K562 (cell line): ENCODE data around the gene TAAR8. TPM values are rescaled to one million over a fixed set of nuclear protein-coding genes. Genes with fewer than 3 reads are reported as not detected.

Experiments
- ATAC-seq: fragments of 200-7000 bp; cut with Tn5 transposase; 3 replicates; pipeline ENCODE4 v1.9.1; 2020; ENCODE audit warnings: moderate library complexity
- BruUV-seq: library from RNA; stranded (reverse); fragments of 400-500 nt; replicated peaks from 2 replicates; lab custom pipeline; 2021; lab: Mats Ljungman, UMichigan
- CTCF ChIA-PET: fragments of 300-600 bp; formaldehyde crosslinking; extraction: SDS; loops from one replicate; lab custom pipeline; 2021; ENCODE audit warnings: low intra/inter-chr PET ratio; lab: Yijun Ruan, JAX
- POLR2A ChIA-PET: fragments of 300-600, 350-650 bp; sonication (Branson Sonifier 250); formaldehyde crosslinking; extraction: SDS; loops from one replicate; lab custom pipeline; 2021; ENCODE audit warnings: antibody characterized with exemption, inconsistent platforms; lab: Yijun Ruan, JAX
- DNase-seq, 4 experiments: peaks; one replicate each; pipeline versions ENCODE4 v3.0.0 to v3.0.0-alpha.2; 2011 to 2018; ENCODE audit warnings: low spot score in 3 of 4, mixed read lengths in 3 of 4; ENCODE audit errors: extremely low read depth in 1 of 4
- FAIRE-seq: peaks from 2 replicates; lab custom pipeline; 2011; peaks lifted over from hg19 to GRCh38; lab: Jason Lieb, UNC
- H2AFZ ChIP-seq: 2 replicates; pipeline ENCODE4 v1.6.0; 2011; ENCODE audit warnings: low read depth, low read length, control low read depth, inconsistent platforms
- H3K27ac ChIP-seq: fragments of 200-600 bp; 3 replicates; pipeline ENCODE4 v1.8.0; 2011; ENCODE audit warnings: low read depth, mild to moderate bottlenecking, control low read depth, inconsistent platforms, low read length, moderate library complexity, mixed read lengths; ENCODE audit errors: extremely low read depth
- H3K27me3 ChIP-seq, 2 experiments: fragments of 300-600 bp in 1 of 2; 2 replicates in 1 of 2; 3 replicates in 1 of 2; pipeline versions ENCODE4 v1.6.0 to v1.8.0; 2011; ENCODE audit warnings: inconsistent platforms in 2 of 2, low read length in 2 of 2, mild to moderate bottlenecking in 1 of 2, mixed read lengths in 1 of 2, moderate library complexity in 1 of 2; ENCODE audit not compliant: control insufficient read depth in 2 of 2, insufficient read depth in 2 of 2
- H3K36me3 ChIP-seq: fragments of 300-600 bp; 3 replicates; pipeline ENCODE4 v1.8.0; 2011; ENCODE audit warnings: mild to moderate bottlenecking, low read length, inconsistent platforms; ENCODE audit not compliant: control insufficient read depth, insufficient read depth
- H3K4me1 ChIP-seq, 2 experiments: fragments of 200-600 bp in 1 of 2; replicated peaks in 1 of 2; 2 replicates in 1 of 2; 3 replicates in 1 of 2; pipeline versions ENCODE4 v1.5.1 to v1.8.0; 2011; ENCODE audit warnings: inconsistent platforms in 2 of 2, low read length in 2 of 2, mild to moderate bottlenecking in 1 of 2, mixed read lengths in 1 of 2, moderate library complexity in 1 of 2; ENCODE audit not compliant: control insufficient read depth in 2 of 2, insufficient read depth in 2 of 2
- H3K4me2 ChIP-seq: 2 replicates; pipeline ENCODE4 v1.6.1; 2011; ENCODE audit warnings: low read length, control low read depth, inconsistent platforms, mixed read lengths; ENCODE audit not compliant: insufficient read depth
- H3K4me3 ChIP-seq: fragments of 200-600 bp; sonication (generic), shearing (Covaris generic); 2 replicates; pipeline ENCODE4 v1.5.1; 2016; ENCODE audit warnings: control low read depth, inconsistent platforms
- H3K79me2 ChIP-seq: fragments of 200-600 bp; 3 replicates; pipeline ENCODE4 v1.8.0; 2011; ENCODE audit warnings: low read length, inconsistent platforms; ENCODE audit not compliant: control insufficient read depth, insufficient read depth
- H3K9ac ChIP-seq, 2 experiments: 2 replicates each; pipeline versions ENCODE4 v1.6.0 to v1.6.1; 2011; ENCODE audit warnings: low read depth in 2 of 2, low read length in 2 of 2, control low read depth in 1 of 2, inconsistent platforms in 1 of 2, mild to moderate bottlenecking in 1 of 2, mixed read lengths in 1 of 2; ENCODE audit not compliant: insufficient read depth in 1 of 2
- H3K9me1 ChIP-seq: one replicate; pipeline ENCODE4 v1.6.0; 2011; ENCODE audit warnings: inconsistent platforms, mild to moderate bottlenecking, low read length, moderate library complexity; ENCODE audit not compliant: control insufficient read depth, insufficient read depth
- H3K9me3 ChIP-seq: replicated peaks from 2 replicates; pipeline ENCODE4 v1.5.1; 2011; ENCODE audit warnings: low read depth, low read length, inconsistent platforms; ENCODE audit not compliant: control insufficient read depth, insufficient read depth
- H4K20me1 ChIP-seq: replicated peaks from 2 replicates; pipeline ENCODE4 v1.6.1; 2011; ENCODE audit warnings: low read length, inconsistent platforms, mixed read lengths; ENCODE audit not compliant: control insufficient read depth, insufficient read depth
- ATF6 ChIP-seq: sonication (generic); formaldehyde crosslinking; IDR thresholded peaks from 2 replicates; pipeline ENCODE4 v1.4.0; 2020; ENCODE audit warnings: mild to moderate bottlenecking, missing genetic modification reagents
- KDM5B ChIP-seq: fragments of 200-600 bp; sonication (generic); IDR thresholded peaks from 2 replicates; pipeline ENCODE4 v1.6.1; 2012; ENCODE audit warnings: low read depth, mild to moderate bottlenecking, moderate library complexity, low read length, control low read depth, inconsistent platforms; ENCODE audit not compliant: insufficient replicate concordance
- POLR2H ChIP-seq: IDR thresholded peaks from 2 replicates; pipeline ENCODE4 v1.6.1; 2016; ENCODE audit warnings: missing genetic modification characterization, low read depth, mild to moderate bottlenecking, control low read depth, missing compliant biosample characterization, moderate library complexity
- THAP7 ChIP-seq: fragments of 250-450 bp; sonication (Bioruptor Pico); IDR thresholded peaks from 2 replicates; pipeline ENCODE4 v1.5.0; 2021
- ZBTB7A ChIP-seq: IDR thresholded peaks from 2 replicates; pipeline ENCODE4 v1.6.1; 2011; ENCODE audit warnings: low read depth, mild to moderate bottlenecking, low read length, moderate library complexity, borderline replicate concordance; ENCODE audit not compliant: control insufficient read depth
- WGBS: fragments of 100-300 bp; shearing (Covaris generic); methylation state at CpG from one replicate; pipeline ENCODE4 v1.1.6; 2016; ENCODE audit warnings: low coverage, mixed read lengths; ENCODE audit not compliant: insufficient coverage; ENCODE audit errors: missing lambda C conversion rate; 5-methylcytosine and 5-hydroxymethylcytosine counted together
- in situ Hi-C: fragments of 300-500 bp; cut with MboI; formaldehyde crosslinking; loops from 4 replicates; pipeline ENCODE4 v1.15.0; 2018; ENCODE audit warnings: inconsistent platforms, mixed read lengths
- intact Hi-C: fragments of 100-400 bp; cut with micrococcal nuclease; formaldehyde crosslinking; loops from 2 replicates; pipeline ENCODE4 v1.14.2; 2022
- polyA plus RNA-seq, 8 experiments: library from polyadenylated mRNA; depleted of rRNA in 4 of 8; stranded (reverse) in 5 of 8; unstranded in 3 of 8; fragments of >200 nt; fragmentation: Nextera tagmentation in 2 of 8; fragmentation: Illumina TruSeq in 1 of 8; extraction: Ambion mirVana in 2 of 8; extraction: Trizol in 1 of 8; gene quantifications; 2 replicates each; pipeline versions ENCODE4 v1.2.1 to v1.2.3, GENCODE V29; 2011 to 2014; ENCODE audit warnings: inconsistent platforms in 1 of 8, missing spikeins in 1 of 8
- total RNA-seq, 7 experiments: library from RNA; depleted of rRNA in 6 of 7; stranded (reverse); fragments of >200 nt in 6 of 7; fragmentation: Illumina TruSeq in 2 of 7; extraction: Trizol in 2 of 7; gene quantifications; 2 replicates each; pipeline versions ENCODE4 v1.2.1 to v1.2.3, GENCODE V29; 2011 to 2021; ENCODE audit warnings: low replicate concordance in 1 of 7

Gene TAAR8
- total and polyA plus RNA-seq, 9 of the 15 experiments (the other 6 are each of a cell fraction or from before 2014, with no cell fraction given): not detected

GRCh38 chr6:132589454-132589853 is 37.0 kb downstream of the TAAR8 start, which contains the start of gene TAAR5:
Gene TAAR5, minus strand, starts transcription at chr6:132589741. Its CDS starts 55 bp downstream, at chr6:132589686.
- whole genome bisulfite sequencing: 0% methylated on average over 5 of the region's 5 CpGs
- no peak for FAIRE-seq
- no peak within 1 kb of the TSS for H3K4me2 ChIP-seq
- BruUV-seq: no TSS peak
- no peaks in the 10 kb centered on the region for H3K79me2 ChIP-seq
- H3K4me1 ChIP-seq: no peaks in the 10 kb centered on the region
- no peak for DNase-seq
- CTCF ChIA-PET: no interaction called here
- H3K4me3 ChIP-seq: no peak within 1 kb of the TSS
- no peaks in the 10 kb centered on the region for H3K36me3 ChIP-seq
- no peak within 1 kb of the TSS for H2AFZ ChIP-seq
- H3K27ac ChIP-seq: no peak within 1 kb of the TSS
- no peaks in the 10 kb centered on the region for H3K9me1 ChIP-seq
- H3K27me3 ChIP-seq: no peaks in the 10 kb centered on the region
- in situ Hi-C loops: no loop called here
- intact Hi-C loops: no loop called here
- H3K9ac ChIP-seq: no peak within 1 kb of the TSS
- H4K20me1 ChIP-seq: no peaks in the 10 kb centered on the region
- ATAC-seq: no peak
- no peaks in the 10 kb centered on the region for H3K9me3 ChIP-seq
- POLR2A ChIA-PET: no interaction called here
- no peak for TF ChIP-seq KDM5B
- TF ChIP-seq THAP7: no peak
- no peak for TF ChIP-seq ATF6 (CRISPR knock-in tag)
- TF ChIP-seq POLR2H (tag): no peak
- TF ChIP-seq ZBTB7A: no peak
- TF ChIP-seq, all 486 proteins: peak for 0
